ENCODE results near the gene CNTN4. TPM values are rescaled to one million over a fixed set of nuclear protein-coding genes. Genes with fewer than 3 reads are reported as not detected.

The CNTN4 gene
- total RNA-seq, 1 donor, result under 0.01 TPM

- H3K4me1 ChIP-seq (ENCODE audit: insufficient read depth, low read length), result no peaks in the 10 kb centered on the region
- no peak for TF ChIP-seq CTCF (IDR thresholded peaks at IDR 0.05; ENCODE audit: extremely low read depth, low read depth, low read length)
- H2AFZ ChIP-seq (ENCODE audit: low read length), result no peak overlapping the region
- H3K9me3 ChIP-seq (ENCODE audit: low read depth, low read length), result no peaks in the 10 kb centered on the region
- no peak overlapping the region for H3K27ac ChIP-seq (ENCODE audit: low read depth, low read length)
- H3K36me3 ChIP-seq (ENCODE audit: insufficient read depth, low read length), result no peaks in the 10 kb centered on the region
- H3K79me2 ChIP-seq (ENCODE audit: insufficient read depth, low read length), result no peaks in the 10 kb centered on the region
- no peaks in the 10 kb centered on the region for H4K20me1 ChIP-seq (ENCODE audit: insufficient read depth, low read length)
- no peak overlapping the region for H3K4me3 ChIP-seq (ENCODE audit: insufficient read depth, low read length)
- DNase-seq (ENCODE audit: insufficient read length, low spot score, missing footprints), result no peak
- no peaks in the 10 kb centered on the region for H3K27me3 ChIP-seq (ENCODE audit: insufficient read depth, low read length)
- H3K4me2 ChIP-seq (ENCODE audit: insufficient read depth, low read length), result no peak overlapping the region
Observed at GRCh38 chr3:2495746-2496145, 397.1 kb downstream of the CNTN4 start.

GRCh38 chr3:2504912-2505311 is 406.2 kb downstream of the CNTN4 start:
- Histone ChIP-seq H3K27me3 (ENCODE audit: insufficient read depth, low read length) (no peaks in the 10 kb centered on the region), H3K9me3 (ENCODE audit: low read depth, low read length) (peaks cover 2% of the 10 kb centered on the region), H3K36me3 (ENCODE audit: insufficient read depth, low read length) (no peaks in the 10 kb centered on the region), H3K27ac (ENCODE audit: low read depth, low read length) (no peak overlapping the region), H2AFZ (ENCODE audit: low read length) (no peak overlapping the region), H3K4me3 (ENCODE audit: insufficient read depth, low read length) (no peak overlapping the region), H3K4me2 (ENCODE audit: insufficient read depth, low read length) (no peak overlapping the region), H3K79me2 (ENCODE audit: insufficient read depth, low read length) (no peaks in the 10 kb centered on the region), H4K20me1 (ENCODE audit: insufficient read depth, low read length) (no peaks in the 10 kb centered on the region), H3K4me1 (ENCODE audit: insufficient read depth, low read length) (no peaks in the 10 kb centered on the region)
- no peak for TF ChIP-seq CTCF (IDR thresholded peaks at IDR 0.05; ENCODE audit: extremely low read depth, low read depth, low read length)
- no peak for DNase-seq (ENCODE audit: insufficient read length, low spot score, missing footprints)

GRCh38 chr3:2506776-2507175 is 408.1 kb downstream of the CNTN4 start:
- H3K79me2 ChIP-seq (ENCODE audit: insufficient read depth, low read length), result no peaks in the 10 kb centered on the region
- TF ChIP-seq CTCF (IDR thresholded peaks at IDR 0.05; ENCODE audit: extremely low read depth, low read depth, low read length), result no peak
- H2AFZ ChIP-seq (ENCODE audit: low read length), result no peak overlapping the region
- H3K4me1 ChIP-seq (ENCODE audit: insufficient read depth, low read length), result no peaks in the 10 kb centered on the region
- no peak for DNase-seq (ENCODE audit: insufficient read length, low spot score, missing footprints)
- H3K4me2 ChIP-seq (ENCODE audit: insufficient read depth, low read length), result no peak overlapping the region
- no peaks in the 10 kb centered on the region for H4K20me1 ChIP-seq (ENCODE audit: insufficient read depth, low read length)
- no peak overlapping the region for H3K27ac ChIP-seq (ENCODE audit: low read depth, low read length)
- no peaks in the 10 kb centered on the region for H3K36me3 ChIP-seq (ENCODE audit: insufficient read depth, low read length)
- no peaks in the 10 kb centered on the region for H3K27me3 ChIP-seq (ENCODE audit: insufficient read depth, low read length)
- H3K4me3 ChIP-seq (ENCODE audit: insufficient read depth, low read length), result no peak overlapping the region
- H3K9me3 ChIP-seq (ENCODE audit: low read depth, low read length), result peaks cover 2% of the 10 kb centered on the region

- H3K27ac ChIP-seq (ENCODE audit: low read depth, low read length), result no peak overlapping the region
- H3K4me1 ChIP-seq (ENCODE audit: insufficient read depth, low read length), result no peaks in the 10 kb centered on the region
- no peaks in the 10 kb centered on the region for H3K36me3 ChIP-seq (ENCODE audit: insufficient read depth, low read length)
- H3K4me3 ChIP-seq (ENCODE audit: insufficient read depth, low read length), result no peak overlapping the region
- no peak overlapping the region for H2AFZ ChIP-seq (ENCODE audit: low read length)
- no peak overlapping the region for H3K4me2 ChIP-seq (ENCODE audit: insufficient read depth, low read length)
- DNase-seq (ENCODE audit: insufficient read length, low spot score, missing footprints), result no peak
- H4K20me1 ChIP-seq (ENCODE audit: insufficient read depth, low read length), result no peaks in the 10 kb centered on the region
- H3K27me3 ChIP-seq (ENCODE audit: insufficient read depth, low read length), result no peaks in the 10 kb centered on the region
- peaks cover 2% of the 10 kb centered on the region for H3K9me3 ChIP-seq (ENCODE audit: low read depth, low read length)
- no peak for TF ChIP-seq CTCF (IDR thresholded peaks at IDR 0.05; ENCODE audit: extremely low read depth, low read depth, low read length)
- H3K79me2 ChIP-seq (ENCODE audit: insufficient read depth, low read length), result no peaks in the 10 kb centered on the region
Observed at GRCh38 chr3:2510591-2511145, 412.0 kb downstream of the CNTN4 start.

All from osteoblast (primary cell).